GM18498 (cell line): ENCODE measurements around the gene XPNPEP2.

Experiments used
- ATAC-seq: cut with Tn5 transposase; IDR thresholded peaks from one replicate; pipeline ENCODE4 v1.9.1; 2021; ENCODE audit warnings: mild to moderate bottlenecking, moderate library complexity; ENCODE audit not compliant: unreplicated experiment

Gene XPNPEP2

DNA sequence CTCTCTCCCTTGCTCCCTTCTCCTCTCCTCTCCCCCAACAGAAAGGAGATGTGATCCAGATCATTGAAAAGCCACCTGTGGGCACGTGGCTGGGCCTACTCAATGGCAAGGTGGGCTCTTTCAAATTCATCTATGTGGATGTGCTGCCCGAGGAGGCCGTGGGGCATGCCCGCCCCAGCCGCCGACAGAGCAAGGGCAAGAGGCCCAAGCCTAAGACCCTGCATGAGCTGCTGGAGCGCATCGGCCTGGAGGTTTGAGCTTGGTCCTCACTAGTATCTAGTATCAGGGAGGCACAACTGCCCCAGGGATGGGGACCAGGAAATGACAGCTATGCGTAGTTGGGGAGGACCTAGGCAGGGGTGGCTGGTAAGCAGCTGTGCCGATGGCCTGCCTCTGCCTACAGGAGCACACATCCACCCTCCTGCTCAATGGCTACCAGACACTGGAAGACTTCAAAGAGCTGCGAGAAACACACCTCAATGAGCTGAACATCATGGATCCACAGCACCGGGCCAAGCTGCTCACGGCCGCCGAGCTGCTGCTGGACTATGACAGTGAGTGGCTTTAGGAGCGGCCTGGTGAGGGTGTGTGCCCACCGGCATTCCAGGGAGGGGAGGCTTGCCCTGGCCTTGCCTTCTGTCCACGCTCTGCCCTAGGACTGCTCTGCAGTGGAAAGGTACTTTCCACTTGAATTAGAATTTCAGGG, 54.0 kb downstream of the XPNPEP2 start:
- ATAC-seq = no peak

DNA sequence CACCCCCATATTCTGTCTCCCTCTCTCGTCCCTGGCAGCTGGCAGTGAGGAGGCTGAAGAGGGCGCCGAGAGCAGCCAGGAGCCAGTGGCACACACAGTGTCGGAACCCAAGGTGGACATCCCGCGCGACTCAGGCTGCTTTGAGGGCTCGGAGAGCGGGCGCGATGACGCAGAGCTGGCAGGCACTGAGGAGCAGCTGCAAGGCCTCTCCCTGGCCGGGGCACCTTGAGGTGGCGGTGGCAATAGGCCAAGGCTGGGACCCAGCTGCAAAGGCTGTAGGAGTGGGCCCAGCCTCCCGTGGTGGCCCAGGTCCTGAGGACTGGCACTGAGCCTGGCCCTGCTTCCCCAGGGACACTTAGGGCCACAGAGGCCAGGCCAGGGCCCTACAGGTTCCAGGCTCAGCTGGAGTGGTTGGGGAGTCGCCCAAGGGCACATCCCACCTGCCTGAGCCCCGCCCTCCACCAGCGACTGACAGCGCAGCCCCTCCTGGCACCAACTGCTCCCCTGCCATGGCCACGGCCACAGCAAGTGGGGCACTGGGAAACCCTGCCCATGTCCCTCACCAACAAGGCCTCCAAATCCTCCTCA, 54.9 kb downstream of the XPNPEP2 start:
- ATAC-seq = no peak

DNA sequence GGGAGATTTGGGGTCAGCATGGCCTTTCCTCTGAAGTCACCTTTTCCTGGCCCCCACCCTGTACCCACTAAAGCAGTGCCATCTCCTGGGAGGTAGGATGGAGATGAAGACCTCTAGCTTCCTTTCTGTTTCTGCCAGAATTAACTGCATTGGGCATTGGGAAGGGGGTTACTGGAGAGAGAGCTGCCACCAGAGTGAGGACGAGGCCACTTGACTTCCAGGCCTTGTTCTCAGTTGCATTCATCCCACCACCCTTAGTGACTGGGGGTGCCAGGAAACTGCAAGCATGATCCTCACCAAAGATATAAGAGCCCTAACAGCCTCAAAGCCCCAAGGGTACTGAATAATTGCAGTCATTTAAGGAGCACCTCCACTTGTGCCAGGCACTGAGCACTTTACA, 56.8 kb downstream of the XPNPEP2 start:
- no peak for ATAC-seq

DNA sequence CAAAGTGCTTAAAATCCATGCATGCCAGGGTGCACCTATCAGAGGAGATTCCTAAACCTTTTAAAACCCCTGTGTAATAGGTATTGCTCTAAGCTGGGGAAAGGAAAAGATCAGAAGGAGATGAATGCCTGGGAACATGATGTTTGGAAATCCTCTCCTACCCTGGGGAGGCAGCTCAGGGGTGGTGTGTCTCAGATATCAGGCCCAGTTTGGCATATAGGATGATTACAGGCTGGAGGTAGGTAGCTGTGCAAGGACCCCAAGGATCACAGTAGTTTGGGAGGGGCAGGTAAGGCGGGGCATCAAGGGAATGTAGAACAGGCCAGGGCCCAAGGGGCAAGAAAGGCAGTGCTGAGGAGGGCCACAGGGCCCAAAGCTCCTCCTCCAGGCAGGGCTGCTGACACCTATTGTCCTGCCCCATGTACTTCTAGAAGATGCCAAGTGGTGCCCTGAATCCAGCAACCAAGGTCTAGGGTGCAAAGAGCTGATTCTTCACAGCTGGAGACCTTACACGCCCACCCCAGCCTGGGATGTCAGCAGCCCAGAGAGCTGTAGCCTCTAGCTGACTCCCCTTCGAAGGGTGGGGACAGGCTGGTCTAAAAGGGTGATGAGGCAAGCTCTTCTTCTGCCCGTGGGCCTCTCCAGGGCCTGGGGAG, 58.6 kb downstream of the XPNPEP2 start:
- no peak for ATAC-seq

DNA sequence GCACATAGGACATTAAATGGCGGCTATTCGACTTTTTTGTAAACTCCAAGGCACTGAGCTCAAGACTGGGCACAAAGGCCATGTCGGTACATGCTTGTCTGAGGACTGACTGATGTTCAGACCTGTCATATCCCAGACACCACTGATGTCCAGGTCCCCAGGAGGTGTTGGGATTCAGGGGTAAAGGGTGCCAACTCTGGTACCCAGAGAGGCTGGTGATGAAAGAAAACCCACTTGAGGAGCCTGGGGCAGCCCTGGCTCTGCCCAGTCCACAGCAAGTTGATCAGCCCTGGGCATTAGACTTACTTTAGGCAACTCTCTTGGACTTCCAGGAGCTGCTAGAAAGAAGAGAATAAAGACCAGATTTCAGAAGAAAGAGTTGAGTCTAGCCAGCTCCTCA, 59.7 kb downstream of the XPNPEP2 start:
- ATAC-seq = no peak

DNA sequence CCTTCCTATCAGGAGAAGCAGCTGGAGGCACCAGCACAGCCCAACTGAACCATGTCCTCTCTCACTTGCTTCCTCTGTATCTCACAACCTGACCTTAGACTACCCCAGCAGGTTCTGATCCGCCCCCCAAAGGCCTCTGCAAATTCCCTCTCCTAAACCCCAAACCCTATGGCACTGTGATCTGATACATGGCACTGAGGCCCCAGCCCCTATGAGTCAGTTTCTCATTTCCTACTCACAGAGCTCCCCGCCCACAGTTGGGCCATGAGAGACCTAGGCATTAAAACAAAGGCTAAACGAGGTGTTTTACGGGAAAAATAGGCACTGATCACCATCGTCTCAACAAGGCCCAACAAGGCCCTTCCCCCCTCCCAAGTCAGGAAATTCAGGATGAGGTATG, 60.1 kb downstream of the XPNPEP2 start:
- no peak for ATAC-seq

DNA sequence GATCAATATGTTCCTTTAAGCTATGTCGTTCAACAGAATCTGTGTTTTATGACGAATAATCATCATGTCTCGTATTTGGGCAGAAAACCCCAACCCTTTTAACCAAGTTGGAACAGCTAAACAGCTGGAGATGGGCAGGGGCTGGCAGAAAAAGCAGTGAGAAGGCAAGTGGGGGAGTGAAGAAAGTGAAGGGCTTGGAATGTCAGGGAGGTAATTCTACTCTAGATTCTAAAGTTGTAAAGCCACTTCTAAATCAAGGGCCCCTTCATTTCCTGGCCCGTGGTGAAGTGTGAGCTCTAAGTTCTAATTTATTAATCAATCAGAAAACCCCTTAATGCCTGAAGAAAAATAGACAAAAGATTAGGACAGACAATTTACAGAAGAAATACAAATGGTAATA, 61.4 kb downstream of the XPNPEP2 start:
- ATAC-seq = no peak

DNA sequence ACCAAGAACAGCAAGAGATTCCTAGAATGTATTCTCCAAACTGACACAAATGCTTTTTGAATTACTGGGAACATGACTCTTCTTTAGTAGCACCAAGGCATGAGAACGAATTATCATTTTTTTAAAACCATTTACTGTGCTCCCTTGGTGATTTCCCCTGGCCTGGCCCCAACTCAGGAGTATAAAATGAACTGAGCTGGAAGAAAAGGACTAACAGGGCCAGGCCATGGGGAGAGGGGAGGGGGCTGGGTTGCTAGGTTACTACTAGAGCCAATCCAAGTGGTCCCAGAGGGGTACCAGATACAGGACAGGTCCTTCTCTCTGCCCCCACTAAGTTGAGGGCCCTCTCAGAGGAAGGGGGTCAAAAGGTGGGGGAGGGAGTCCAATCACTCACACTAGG, 64.1 kb downstream of the XPNPEP2 start:
- no peak for ATAC-seq

DNA sequence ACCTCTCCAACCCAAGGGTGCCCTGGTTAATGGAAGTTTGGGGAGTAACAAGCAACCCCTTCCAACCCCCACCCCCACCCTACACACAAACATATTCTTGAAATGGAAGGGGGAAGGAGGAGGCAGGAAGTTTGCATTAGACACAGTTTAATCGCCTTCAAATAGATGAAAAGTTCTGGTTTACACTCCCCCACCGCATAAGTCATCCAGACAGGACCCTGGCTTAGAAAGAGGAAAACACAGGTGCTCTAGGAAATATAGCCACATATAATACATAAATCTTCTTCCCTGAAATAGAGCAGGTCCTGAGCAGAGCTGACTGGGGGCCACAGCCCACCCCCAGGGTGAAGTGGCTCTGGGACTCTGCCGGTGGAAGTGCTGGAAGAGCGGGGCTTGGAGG, 66.0 kb downstream of the XPNPEP2 start:
- no peak for ATAC-seq

DNA sequence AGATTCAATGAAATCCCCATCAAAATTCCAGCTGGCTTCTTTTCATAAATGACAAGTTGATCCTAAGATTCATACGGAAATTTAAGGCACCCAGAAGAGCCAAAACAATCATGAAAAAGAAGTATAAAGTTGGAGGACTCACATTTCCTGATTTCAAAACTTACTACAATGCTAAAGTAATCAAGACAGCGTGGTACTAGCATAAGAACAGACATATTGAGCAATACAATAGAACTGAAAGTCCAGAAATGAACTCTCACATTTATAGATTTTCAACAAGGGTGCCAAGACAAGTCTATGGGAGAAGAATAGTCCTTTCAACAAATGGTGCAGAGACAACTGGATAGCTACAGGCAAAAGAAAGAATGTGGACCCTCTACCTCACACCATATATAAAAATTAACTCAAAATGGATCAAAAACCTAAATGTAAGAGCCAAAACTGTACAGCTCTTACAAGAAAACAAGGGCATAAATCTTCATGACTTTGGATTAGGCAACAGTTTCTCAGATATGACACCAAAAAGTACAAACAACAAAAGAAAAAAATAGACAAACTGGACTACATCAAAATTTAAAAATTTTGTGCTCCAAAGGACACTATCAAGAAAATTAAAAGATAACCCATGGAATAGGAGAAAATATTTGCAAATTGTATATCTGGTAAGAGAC, 69.5 kb downstream of the XPNPEP2 start:
- ATAC-seq = no peak

DNA sequence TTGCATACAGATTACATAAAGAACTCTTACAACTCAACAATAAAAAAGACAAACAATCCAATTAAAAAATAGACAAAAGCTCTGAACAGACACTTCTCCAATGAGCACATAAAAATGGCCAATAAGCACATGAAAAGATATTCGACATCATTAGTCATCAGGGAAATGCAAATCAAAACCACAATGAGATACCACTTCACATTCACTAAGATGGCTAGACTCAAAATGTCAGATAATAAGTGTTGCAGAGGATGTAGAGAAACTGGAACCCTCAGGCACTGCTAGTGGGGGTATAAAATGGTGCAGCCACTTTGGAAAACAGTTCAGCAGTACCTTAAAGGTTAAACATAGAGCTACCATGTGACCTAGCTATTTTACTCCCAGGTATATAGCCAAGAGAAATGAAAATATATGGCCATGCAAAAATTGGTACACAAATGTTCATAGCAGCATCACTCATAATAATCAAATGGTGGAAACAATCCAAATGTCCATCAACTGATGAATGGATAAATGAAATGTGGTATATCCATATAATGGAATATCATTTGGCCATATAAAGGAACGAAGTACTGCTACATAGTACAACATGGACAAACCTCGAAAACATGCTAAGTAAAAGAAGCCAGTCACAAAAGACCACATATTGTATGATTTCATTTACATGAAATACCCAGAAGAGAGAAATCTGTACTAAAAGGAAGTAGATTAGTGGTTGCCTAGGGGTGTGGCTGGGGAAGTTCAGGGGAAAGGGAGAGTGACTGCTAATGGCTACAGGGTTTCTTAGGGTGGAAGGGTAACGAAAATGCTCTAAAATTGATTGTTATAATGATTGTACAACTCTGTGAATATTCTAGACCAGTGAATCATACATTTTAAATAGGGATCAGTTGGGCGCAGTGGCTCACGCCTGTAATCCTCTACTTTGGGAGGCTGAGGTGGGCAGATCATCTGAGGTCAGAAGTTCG, 70.3 kb downstream of the XPNPEP2 start:
- ATAC-seq = no peak

DNA sequence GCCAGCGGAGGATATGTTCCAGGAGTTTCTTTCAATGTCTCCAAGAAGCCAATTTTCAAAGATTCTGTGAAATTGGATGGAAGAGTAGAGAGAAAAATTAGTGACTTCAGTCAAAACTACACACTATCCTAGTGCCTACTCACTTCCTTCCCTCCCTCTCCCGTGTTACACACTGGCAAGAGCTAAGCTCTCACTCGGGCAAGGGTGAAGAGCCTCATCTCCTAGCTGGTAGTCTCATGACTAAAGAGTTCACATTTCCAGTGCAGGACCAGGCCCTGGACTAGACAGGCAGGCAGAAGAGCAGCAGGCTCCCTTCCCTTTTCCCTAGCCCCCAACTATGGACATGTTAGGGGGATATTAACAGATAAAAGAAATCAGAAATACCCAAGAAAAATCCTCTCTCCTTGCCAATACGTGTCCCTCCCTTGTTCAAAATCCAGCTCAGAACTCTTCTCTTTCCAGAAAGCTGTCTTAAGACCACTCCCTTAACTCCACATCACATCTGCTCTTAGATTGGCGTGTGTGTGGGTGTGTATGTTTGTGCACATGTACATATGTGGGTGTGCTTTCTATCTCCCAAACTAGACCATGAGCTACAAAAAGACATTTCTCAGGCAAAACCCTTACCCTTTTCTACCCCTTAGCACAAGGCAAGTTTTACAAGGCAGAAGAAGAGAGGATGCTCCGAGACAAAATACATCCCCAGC, 75.0 kb downstream of the XPNPEP2 start:
- no peak for ATAC-seq

DNA sequence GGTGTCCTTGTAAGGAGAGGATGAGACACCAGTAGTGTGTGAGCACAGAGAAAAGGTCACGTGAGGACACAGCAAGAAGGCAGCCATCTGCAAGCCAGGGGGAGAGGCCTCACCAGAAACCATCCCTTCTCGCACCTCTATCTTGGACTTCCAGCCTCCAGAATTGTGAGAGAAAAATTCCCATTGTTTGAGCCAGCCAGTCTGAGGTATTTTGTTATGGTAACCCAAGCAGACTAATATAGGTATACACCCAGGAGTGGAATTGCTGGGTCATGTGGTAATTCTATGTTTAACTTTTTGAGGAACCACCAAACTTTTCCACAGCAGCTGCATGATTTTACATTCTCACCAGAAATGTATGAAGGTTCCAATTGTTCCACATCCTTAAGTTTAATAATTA, 79.3 kb downstream of the XPNPEP2 start:
- ATAC-seq = no peak
